NCI-H1436 (cell line): ENCODE measurements around the gene PDE6A.
A peak's percentile ranks its signal among the peaks of the same experiment; 100 is the strongest.

Experiments used
- DNase-seq: peaks from one replicate; lab custom pipeline; 2025; lab: John Stamatoyannopoulos, UW

PDE6A gene

DNA sequence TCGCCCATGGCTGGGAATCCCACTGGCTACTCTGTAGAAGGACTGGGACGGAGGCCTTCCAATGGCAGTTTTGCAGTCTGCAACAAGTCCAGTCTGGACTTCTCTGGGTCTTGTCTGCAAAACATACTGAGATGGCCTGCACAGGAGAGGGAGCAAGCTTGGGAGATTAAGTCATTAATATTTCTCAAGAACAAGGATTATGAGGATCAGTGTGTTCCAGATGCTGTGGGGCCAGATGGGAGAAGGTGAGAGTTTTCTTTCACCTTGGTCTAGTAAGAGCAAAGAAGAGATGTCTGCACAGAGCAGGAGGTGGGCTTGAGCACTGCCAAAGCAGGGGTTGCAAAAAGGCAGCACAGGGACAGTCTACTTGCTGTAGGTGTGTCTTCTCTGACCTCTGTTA lies at the start of gene PDE6A:
Gene PDE6A, minus strand, starts transcription at position 128 of the 400 bp plus-strand sequence. Its CDS starts 120 bp downstream, at position 8.
- DNase-seq: no peak

DNA sequence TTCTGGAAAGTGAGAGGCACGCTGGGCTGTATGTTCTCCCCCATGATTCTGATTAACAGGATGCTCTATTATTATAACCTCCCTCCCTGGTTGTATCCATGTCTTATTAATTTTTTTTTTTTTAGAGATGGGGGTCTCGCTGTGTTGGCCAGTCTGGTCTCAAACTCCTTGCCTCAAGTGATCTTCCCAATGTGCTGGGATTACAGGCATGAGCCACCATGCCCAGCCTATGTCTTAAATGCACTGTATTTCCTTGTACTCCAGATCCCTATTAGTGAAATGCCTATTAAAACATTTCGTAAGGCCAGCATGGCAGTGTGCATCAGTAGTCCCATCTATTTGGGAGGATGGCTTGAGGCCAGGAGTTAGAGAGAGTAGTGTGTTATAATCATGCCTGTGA lies 48.9 kb upstream of the PDE6A start:
- no peak for DNase-seq

DNA sequence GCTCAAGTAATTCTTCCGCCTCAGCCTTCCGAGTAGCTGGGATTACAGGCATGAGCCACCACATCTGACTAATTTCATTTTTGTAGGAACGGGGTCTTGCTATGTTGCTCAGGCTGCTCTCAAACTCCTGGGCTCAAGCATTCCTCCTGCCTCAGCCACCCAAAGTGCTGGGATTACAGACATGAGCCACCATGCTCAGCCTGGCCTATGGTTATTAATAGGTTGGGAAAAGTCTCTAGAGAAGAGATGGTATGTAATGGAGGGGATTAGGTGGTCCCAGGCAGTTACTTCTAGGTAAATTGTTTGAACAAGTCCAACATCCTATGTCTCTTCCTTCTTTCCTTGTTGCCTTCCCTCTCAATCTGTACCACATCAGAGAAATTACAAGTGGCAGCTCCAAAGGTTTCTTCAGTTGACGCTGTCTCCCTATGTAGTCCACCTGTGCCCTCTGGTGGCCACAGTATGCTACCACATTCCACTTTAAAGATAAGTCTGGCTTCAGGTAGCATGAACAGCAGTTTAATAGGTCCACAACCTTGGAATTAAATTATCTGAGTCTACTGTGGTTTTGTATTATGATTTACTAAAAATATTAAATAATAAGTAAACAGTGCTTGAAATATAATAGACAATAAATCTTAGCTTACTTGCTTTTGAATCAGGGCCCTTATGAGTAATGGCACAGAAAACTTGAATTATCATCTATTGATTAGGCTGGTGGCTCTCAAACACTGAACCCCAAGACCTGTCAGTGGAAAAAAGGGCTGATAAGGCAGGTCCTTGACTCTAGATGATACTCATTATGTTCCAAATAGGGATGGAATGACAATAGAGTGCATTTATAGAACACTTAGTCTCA lies 46.2 kb upstream of the PDE6A start:
- peak; percentile 76 for DNase-seq

DNA sequence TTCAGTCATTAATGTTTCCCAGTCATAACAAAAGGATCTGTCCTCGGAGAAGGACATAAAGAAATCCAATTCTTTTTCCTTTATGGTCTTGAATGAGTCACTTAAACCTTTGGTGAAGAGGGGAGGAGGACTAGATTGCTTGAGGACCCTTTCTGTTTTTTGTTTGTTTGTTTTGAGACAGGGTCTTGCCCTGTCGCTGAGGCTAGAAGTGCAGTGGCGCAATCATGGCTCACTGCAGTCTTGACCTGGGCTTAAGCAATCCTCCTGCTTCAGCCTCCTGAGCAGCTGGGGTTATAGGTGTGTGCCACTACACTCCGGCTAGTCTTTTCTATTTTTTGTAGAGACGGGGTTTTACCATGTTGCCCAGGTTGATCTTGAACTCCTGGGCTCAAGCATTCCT lies 43.5 kb upstream of the PDE6A start:
- DNase-seq: no peak

DNA sequence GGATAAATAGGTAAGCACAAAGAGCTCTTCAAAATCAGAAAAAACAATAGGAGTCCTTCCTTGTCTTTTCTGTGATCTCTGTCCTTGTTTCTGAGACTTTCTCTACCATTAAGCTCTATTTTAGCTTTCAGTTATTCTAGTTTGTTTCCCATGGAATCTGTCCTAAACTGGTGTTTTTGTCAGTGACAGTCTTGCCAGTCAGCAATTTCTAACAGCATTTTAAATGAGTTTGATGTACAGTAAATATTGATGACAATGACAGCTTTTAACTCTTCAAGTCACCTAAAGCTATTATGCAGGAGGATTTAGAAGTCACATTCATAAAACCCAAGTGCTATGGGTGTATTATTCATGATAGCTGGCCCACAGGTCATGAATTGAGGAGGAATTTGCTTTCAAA lies 37.9 kb upstream of the PDE6A start:
- DNase-seq: no peak

DNA sequence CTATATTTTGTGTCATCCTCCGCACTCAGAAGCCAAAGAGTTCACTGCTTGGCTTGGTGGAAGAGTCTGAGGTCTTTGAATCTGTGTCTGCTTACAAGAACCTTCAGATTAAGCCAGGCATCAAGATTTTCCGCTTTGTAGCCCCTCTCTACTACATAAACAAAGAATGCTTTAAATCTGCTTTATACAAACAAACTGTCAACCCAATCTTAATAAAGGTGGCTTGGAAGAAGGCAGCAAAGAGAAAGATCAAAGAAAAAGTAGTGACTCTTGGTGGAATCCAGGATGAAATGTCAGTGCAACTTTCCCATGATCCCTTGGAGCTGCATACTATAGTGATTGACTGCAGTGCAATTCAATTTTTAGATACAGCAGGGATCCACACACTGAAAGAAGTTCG lies 36.6 kb upstream of the PDE6A start:
- DNase-seq: no peak

DNA sequence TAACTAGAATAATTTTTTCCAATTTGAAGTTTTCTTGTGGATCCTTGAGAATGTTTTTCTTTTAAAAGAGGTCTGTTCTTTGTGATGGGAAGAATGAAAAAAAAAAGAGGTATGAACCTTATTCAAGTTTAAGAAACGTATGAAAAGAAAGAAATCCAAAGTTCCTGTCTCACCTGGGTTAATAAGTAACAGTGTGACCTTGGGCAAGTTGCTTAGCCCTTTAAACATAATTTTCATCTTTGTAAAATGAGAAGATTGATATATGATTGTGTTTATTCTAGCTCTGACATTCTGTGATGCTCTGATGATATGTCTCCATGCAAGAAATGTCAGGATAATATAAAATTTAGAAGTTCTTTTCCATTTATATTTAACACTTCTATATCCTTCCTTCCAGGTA lies 35.3 kb upstream of the PDE6A start:
- no peak for DNase-seq

DNA sequence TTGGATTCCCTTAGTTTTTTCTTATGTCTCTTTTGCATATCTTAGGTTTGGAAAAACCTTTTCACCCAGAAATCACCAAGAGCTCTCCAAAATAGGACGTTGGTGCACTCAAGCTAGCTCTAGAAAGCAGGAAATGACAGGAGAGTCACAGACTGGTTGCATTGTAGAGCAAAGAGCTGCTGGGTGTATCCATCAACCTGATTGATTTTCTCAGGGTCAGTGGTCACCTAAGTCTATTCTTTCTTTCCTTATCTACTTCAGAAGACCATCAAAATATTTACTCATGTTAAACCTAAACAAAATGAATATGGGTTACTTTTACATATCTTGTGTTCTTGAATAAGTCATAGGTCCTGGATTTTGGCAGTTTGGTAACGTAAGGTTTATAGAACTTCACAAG lies 30.8 kb upstream of the PDE6A start:
- no peak for DNase-seq

DNA sequence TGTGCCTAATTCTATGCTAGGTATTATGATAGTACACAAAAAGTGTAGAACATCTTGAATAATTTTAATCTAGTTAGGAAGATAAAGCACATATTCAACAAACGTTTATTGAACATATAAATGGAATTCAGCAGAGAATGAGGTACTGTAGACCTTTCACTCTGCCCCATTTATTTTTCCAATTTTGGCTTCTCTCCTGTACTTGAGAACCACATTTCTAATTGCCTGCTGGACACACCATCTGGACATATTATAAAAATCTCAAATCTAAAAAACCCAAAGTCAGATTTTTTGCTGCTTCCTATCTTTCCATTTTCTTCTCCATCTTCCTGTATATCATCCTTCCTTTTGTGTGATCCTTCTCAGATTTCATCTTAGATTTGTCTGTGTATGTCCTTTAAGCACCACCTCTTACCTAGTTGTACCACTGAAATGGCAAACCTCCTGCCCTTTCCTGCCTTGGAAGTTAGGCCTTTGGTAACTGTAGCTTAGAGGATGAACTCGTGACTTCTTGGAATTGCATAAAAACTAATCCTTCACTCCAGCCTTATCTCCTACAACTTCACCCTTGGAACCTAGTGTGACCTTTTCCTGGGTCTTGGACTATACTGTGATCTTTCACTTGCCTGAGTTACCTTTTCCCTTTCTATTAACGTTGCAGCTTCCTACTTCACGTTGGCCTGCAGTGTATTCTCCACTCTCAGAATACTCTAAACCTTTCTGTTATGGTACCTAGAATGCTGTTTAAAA lies 24.8 kb upstream of the PDE6A start:
- DNase-seq: no peak

DNA sequence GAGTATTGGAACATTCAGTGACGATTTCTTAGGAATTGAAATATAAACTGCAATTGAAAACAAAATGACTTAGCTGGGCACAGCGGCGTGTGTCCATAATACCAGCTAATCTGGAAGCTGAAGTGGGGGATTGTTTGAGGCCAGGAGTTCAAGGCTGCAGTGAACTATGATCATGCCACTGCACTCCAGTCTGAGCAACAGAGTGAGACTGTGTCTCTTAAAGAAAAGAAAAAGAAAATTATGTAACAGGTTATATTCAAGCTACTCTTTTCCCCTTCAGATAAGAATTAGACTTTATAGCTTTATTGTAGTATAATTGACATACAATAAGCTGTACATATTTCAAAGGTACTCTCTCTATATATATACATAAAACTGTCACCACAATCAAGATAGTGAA lies 22.4 kb upstream of the PDE6A start:
- DNase-seq: no peak

DNA sequence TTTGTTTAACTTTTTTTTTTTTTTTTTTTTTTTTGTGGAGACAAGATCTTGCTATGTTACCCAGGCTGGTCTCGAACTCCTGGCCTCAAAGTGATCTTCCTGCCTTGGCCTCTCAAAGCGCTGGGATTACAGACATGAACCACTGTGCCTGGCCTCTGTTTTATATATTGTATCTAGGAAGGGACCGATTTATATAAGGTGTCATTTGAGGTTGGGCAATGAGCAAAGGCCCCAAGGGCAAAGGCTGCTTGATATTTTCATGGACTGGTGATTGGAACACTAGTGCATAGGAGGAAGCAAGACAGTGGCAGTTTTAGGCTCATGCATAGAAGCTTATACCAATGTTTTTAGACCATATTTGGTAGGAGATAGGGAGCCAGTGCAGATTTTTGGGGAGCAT lies 19.1 kb upstream of the PDE6A start:
- no peak for DNase-seq

DNA sequence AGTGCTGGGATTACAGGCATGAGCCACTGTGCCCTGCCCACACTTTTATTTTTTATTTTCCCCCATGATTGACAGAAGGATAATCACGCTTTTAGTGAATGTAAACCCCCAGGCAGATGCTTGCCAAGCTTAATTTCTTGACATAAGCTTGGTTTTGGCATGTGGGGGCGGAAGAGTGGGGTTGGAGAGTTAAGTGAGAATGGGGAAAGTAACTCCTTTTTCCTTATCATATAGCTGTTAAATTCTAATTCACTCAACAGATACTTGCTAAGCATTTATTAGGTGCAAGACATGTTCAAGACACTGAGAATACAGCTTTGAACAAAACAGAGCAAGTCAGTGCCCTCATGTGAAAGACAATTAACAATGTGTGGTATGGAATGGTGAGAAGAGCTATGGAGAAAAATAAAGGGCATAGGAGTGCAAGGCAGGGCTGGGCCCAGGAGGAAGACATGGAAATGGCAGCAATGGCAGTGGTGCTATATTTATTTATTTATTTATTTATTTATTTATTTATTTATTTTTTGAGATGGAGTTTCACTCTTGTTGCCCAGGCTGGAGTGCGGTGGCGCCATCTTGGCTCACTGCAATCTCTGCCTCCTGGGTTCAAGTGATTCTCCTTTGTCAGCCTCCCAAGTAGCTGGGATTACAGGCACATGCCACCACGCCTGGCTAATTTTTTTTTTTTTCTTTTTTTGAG lies 18.2 kb upstream of the PDE6A start:
- no peak for DNase-seq

DNA sequence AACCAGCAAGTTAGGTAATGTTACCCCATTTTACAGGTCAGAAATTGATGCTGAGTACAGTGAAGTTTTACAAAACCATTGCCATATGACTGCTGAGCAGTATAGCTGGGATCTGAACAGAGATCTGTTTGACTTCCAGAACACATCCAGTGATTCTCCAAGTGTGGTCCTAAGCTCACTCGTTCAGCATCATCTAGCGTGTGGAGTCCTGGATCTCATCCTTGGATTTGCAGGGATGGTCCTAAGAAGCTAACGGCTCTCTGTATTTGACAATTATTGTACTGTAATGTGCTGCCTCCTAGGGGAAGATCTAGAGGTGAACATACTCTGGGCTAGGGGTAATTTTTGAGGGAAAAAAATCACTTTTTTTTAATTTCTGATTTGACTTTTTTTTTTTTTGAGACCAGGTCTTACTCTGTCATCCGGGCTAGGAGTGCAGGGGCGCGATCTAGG lies 17.4 kb upstream of the PDE6A start:
- DNase-seq: no peak

DNA sequence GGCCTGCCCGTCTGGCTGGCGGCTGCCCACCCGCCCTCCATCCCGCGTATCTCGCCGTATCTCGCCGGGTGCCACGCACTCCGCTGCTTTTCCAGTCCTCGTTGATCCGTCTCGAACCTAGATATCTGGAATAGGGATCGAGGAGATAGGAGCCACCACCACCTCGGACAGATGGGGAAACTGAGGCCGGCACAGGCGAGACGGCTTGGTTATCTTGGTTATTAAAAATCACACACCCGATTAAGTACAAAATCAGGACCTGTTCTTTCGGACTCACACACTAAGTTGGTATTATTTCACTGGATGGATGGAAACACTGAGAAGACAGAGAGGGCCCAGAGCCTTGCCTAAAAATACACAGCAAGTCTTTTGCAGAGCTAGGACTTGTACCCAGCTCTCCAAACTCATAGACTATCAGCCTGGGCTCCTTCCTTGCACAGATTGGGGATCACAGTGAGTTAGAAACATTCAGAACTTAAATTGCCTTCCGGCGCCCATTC lies 16.6 kb upstream of the PDE6A start:
- no peak for DNase-seq

DNA sequence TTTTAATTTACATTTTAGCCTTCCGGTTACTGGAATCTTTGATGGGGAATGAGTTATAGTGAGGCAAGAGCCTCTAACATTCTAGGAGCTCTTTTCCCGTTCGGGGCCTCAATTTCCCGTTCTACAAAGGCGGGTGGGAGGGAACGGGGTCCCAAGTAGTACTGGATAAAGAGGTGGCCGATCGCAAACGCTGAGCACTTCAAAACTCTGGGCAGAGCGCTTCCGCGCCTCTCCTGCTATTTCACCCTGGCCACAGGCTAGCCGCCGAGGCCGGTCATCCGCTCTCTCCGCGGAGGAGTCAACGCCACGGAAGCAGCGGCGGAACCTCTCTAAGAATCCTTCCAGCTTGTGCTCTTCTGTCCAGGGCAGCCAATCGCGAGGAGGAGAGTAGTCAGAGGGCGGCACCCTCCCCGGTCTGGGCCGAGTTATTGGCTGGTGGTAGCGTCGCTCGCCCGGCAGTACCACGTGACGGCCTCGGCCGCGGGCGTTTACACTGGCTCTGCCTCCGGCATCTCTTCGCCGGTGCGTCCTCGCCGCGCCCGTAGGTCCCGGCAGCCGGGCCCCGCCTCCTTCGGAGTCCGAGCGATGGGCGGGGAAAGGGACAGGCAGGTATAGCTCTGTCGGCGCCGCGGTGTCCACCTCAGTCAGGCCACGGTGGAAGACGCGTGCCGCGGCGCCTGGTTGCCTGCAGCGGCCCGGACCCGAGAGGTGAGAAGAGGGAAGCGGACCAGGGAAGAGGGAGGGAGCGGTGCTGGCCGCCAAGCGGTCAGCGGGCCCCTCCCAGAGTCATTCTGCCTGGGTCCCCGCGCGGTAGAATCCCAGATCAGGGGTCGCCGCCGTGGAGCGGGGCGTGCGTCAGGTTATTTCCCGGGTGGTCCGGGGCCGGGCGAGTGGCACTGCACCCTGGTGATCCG lies 15.9 kb upstream of the PDE6A start, which contains the start of gene SLC26A2:
Gene SLC26A2, plus strand, starts transcription at position 487 of the 914 bp plus-strand sequence. CDS start 16,895 bp downstream, outside the sequence.
- peak; percentile 95 for DNase-seq

DNA sequence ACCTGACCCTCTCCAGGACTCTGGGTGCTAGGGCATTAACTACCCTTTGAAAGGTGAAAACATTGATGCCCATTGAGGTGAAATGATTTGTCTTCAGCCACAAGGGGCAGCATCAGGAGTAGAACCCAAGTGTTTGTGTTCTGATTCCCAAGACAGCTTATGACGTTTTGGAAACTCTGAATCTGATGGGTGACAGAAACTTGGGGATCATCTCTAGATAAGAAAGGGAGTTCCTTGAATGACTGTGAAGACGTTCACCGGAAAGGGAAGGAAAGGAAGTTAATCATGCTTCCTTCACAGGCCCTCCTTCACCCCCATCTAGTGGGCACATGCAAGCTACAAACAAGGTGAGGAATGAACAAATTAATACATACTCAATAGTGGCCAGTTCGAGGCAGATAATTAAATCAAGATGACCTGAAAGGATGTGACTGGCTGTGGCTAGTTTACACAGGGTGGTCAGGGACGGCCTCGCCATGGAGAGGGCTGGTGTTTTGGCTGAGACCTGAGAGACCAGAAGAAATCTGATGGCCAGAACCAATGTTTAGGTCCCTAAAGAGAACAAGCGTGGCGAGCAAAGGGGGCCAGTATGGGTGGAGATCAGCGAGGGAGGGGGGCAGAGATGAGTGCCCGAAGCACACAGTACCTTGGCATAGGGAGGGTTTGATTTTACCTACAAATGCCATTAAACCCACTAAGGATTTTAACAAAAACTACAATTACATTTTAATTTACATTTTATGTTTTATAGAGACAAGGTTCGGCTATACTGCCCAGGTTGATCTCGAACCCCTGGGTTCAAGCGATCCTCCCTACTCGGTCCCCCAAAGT lies 15.0 kb upstream of the PDE6A start:
- DNase-seq: peak; percentile 16

DNA sequence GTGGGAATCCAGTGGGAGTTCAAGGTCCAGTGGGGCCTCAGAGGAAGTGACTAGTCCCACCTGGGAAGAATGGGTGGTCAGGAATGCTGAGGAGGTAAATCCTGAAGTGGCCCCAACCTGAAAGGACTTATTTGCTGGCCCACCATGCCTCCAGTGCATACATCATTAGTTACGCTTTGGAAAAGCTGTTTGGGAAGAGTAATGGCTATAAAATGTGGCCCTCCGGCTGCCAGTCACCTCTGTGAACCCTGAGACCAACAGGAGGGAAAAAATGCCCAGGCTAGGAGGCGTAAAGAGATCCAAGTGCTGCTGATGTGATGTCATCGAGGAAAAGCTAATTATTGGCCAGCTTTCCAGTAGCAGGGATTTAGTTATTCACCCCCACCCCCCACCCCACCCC lies 13.3 kb upstream of the PDE6A start:
- no peak for DNase-seq

DNA sequence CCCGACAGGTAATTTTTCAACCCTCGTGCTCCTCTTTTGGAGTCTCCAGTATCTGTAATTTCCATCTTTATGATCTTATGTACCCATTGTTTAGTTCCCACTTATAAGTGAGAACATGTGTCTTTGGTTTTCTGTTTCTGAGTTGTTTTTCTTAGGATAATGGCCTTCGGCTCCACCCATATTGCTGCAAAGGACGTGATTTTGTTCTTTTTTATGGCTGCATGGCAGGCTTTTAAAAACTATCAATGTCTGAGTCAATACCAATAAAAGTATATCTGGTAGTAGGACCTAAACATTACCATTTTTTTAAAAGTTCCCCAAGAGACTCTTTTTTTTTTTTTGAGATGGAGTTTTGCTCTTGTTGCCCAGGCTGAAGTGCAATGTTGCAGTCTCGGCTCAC lies 12.1 kb upstream of the PDE6A start:
- no peak for DNase-seq

DNA sequence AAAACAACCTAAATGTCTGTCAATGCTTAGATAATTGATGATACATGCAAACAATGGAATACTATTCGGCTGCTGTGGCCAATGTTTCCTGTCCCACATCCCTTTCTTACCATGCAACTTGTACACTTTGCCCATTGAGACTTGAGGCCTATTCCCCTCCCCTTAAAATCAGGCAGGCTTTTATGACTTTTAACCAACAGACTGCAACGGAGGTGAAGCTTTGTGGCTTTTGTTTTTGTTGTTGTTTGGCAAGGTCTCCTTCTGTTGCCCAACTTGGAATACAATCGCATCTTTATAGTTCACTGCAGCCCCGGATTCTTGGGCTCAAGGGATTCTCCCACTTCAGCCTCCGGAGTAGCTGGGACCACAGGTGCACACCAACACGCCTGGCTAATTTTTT lies 10.2 kb upstream of the PDE6A start:
- no peak for DNase-seq

DNA sequence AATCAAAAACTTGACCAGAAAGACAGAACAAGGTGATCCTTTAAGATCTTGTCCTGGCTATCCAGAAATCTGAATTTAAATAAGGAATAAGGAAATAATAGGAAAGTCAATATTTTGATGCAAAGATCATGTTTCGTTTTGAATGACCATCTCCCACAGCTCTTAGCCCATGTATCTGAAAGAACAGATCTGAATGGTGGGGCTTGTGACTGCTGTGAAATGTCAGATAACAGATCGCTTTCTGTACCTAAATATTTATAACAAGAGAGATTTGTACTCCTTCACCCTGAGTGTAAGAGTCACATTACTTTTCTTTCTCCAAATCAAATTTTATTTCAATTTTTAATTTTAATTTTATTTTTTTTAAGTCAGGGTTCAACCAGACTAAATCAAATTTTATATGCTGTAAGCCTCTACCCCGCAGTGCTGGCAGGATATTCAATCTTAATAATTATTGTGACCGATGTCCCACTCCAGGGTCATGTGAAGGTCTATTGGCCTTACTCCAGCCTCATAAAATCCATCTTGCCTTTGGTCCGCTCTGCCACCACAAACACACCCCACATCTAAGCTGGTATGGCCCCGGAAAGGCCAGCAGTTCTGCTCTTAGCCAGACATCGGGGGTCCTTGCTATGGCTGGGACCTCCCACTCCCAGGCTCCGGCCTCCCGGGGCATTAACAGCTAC lies 9.0 kb upstream of the PDE6A start:
- DNase-seq: no peak
